Adrenal gland (tissue), 12 donors: ENCODE data around the gene CAMTA1. TPM values are rescaled to one million over a fixed set of nuclear protein-coding genes. Genes with fewer than 3 reads are reported as not detected.

Source experiments
- DNase-seq, 7 donors: peaks; one replicate each; pipeline ENCODE4 v3.0.0-alpha.2; 2019 to 2020
- H3K27ac ChIP-seq, 5 donors: fragments of 200-600 bp; sonication (generic) in 4 of 5; 1 replicate in 3 of 5; 2 replicates in 2 of 5; pipeline versions ENCODE4 v1.5.1 to v1.8.0; 2016 to 2020; ENCODE audit warnings: mild to moderate bottlenecking in 1 of 5
- H3K27me3 ChIP-seq: fragments of 200-600 bp; 2 replicates; pipeline ENCODE4 v1.8.0; 2021
- H3K36me3 ChIP-seq, 2 donors: fragments of 200-600 bp; replicated peaks in 1 of 2; 1 replicate in 1 of 2; 2 replicates in 1 of 2; pipeline versions ENCODE4 v1.5.1 to v1.8.0; 2018 to 2022
- H3K4me1 ChIP-seq, 2 donors: fragments of 200-600 bp; replicated peaks in 1 of 2; 1 replicate in 1 of 2; 2 replicates in 1 of 2; pipeline versions ENCODE4 v1.5.1 to v1.8.0; 2018 to 2021
- H3K4me3 ChIP-seq, 4 donors: fragments of 200-600 bp; sonication (generic) in 3 of 4; one replicate each; pipeline ENCODE4 v1.5.1; 2016 to 2018
- H3K9me3 ChIP-seq, 3 donors: fragments of 200-600 bp; sonication (generic) in 1 of 3; replicated peaks in 1 of 3; 1 replicate in 2 of 3; 2 replicates in 1 of 3; pipeline versions ENCODE4 v1.5.1 to v1.8.0; 2016 to 2021
- POLR2A ChIP-seq, 2 donors: fragments of 450-650 bp; IDR thresholded peaks; one replicate each; pipeline ENCODE4 v1.6.1; 2017; ENCODE audit warnings: antibody characterized with exemption in 2 of 2, mild to moderate bottlenecking in 2 of 2, moderate library complexity in 1 of 2
- WGBS, 4 donors: extraction: QIAGEN DNeasy Blood & Tissue Kit in 2 of 4; methylation state at CpG; one replicate each; pipeline versions ENCODE4 v1.1.5 to v1.1.7; 2013 to 2017; 5-methylcytosine and 5-hydroxymethylcytosine counted together
- intact Hi-C, 2 donors: fragments of 100-400 bp; cut with DNase I; formaldehyde crosslinking; loops; one replicate each; pipeline versions ENCODE4 v1.14.1 to v1.15.0; 2022 to 2023
- polyA plus RNA-seq, 3 donors: library from polyadenylated mRNA; stranded (reverse); fragments of 200-250 nt in 2 of 3; fragments of 350-450 nt in 1 of 3; fragmentation: Illumina TruSeq in 1 of 3; extraction: RNeasy Lipid Tissue Mini Kit (QIAGEN cat#74804) in 1 of 3; gene quantifications; one replicate each; pipeline ENCODE4 v1.2.3, GENCODE V29; 2013 to 2014
- total RNA-seq, 9 donors: library from RNA; depleted of rRNA in 4 of 9; stranded (reverse); fragments of >200 nt in 4 of 9; fragments of 120-200 nt in 1 of 9; fragmentation: NEBNext Ultra II Directional in 1 of 9; extraction: Animal tissue kit (Norgen Biotek cat#: 25700) in 1 of 9; gene quantifications; one replicate each; pipeline versions ENCODE4 v1.1.0 to v1.2.4, GENCODE V29; 2013 to 2023
- TF ChIP-seq, protein P1 (sequence below), 6 experiments: fragments of 450-650 bp in 4 of 6; fragments of 200-600 bp in 2 of 6; sonication (generic) in 1 of 6; IDR thresholded peaks; 1 replicate in 5 of 6; 2 replicates in 1 of 6; pipeline versions ENCODE4 v1.5.1 to v1.8.0; 2016 to 2021; ENCODE audit warnings: antibody characterized with exemption in 6 of 6, mild to moderate bottlenecking in 2 of 6, moderate library complexity in 1 of 6
- donor health status: healthy with polysubstance abuse.
- donor health status: Bipolar disorder and iron deficiency.
- donor health status: DM: yes; HTN: yes; CAD: no.
- donor health status: DM: no; HTN: no; CAD: no.
- donor health status: DM: no; HTN: no; CAD: no.
- donor health status: DM: yes; HTN: yes; CAD: no.

CAMTA1 gene
- total and polyA plus RNA-seq, 12 donors: 62.9 to 141 (median 96.9) TPM

DNA sequence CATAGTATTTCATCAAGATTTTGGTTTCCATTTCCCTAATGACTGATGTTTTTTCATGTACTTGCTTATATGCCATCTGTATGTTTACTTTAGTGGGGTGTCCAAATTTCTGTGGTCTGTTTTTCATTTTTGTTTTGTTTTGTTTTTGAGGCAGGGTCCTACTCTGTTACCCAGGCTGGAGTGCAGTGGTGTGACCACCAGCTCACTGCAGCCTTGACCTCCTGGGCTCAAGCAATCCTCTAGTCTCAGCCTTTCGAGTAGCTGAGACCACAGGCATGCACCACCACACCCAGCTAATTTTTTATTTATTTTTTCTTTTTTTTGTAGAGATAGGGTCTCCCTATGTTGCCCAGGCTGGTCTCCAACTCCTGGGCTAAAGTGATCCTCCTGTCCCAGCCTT lies 607.9 kb downstream of the CAMTA1 start:
- H3K4me1 ChIP-seq: peaks cover 7 to 14% of the 10 kb centered on the region in 2 donors
- intact Hi-C loops: no loop called here
- WGBS, 4 donors: 84 to 94% (median 90%) methylated on average over 1 of the region's 1 CpG
- no peak overlapping the region for H3K27ac ChIP-seq
- no peaks in the 10 kb centered on the region for H3K9me3 ChIP-seq
- no peaks in the 10 kb centered on the region for H3K27me3 ChIP-seq
- no peak for TF ChIP-seq POLR2A (IDR thresholded peaks at IDR 0.05)
- TF ChIP-seq, protein P1, sequence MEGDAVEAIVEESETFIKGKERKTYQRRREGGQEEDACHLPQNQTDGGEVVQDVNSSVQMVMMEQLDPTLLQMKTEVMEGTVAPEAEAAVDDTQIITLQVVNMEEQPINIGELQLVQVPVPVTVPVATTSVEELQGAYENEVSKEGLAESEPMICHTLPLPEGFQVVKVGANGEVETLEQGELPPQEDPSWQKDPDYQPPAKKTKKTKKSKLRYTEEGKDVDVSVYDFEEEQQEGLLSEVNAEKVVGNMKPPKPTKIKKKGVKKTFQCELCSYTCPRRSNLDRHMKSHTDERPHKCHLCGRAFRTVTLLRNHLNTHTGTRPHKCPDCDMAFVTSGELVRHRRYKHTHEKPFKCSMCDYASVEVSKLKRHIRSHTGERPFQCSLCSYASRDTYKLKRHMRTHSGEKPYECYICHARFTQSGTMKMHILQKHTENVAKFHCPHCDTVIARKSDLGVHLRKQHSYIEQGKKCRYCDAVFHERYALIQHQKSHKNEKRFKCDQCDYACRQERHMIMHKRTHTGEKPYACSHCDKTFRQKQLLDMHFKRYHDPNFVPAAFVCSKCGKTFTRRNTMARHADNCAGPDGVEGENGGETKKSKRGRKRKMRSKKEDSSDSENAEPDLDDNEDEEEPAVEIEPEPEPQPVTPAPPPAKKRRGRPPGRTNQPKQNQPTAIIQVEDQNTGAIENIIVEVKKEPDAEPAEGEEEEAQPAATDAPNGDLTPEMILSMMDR (IDR thresholded peaks at IDR 0.05): no peak
- H3K36me3 ChIP-seq: no peaks in the 10 kb centered on the region
- DNase-seq: no peak
- H3K4me3 ChIP-seq: no peak overlapping the region

DNA sequence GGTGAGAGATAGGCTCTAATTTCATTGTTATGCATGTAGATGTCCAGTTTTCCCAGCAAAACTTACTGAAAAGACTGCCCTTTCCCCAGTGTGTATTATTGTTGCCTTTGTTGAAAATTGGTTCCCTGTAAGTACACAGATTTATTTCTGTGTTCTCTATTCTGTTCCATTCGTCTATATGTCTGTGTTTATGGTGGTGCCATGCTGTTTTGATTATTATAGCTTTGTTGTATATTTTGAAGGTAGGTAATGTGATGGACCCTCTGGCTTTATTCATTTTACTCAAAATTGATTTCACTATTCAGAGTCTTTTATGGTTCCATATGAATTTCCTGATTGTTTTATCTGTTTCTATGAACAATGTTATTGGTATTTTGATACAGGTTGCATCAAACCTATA lies 610.0 kb downstream of the CAMTA1 start:
- no peak for TF ChIP-seq POLR2A (IDR thresholded peaks at IDR 0.05)
- TF ChIP-seq, protein P1 (IDR thresholded peaks at IDR 0.05): no peak
- no peak overlapping the region for H3K27ac ChIP-seq
- H3K4me1 ChIP-seq: no peaks in the 10 kb centered on the region
- no peaks in the 10 kb centered on the region for H3K36me3 ChIP-seq
- DNase-seq: no peak
- no peak overlapping the region for H3K4me3 ChIP-seq
- WGBS, 4 donors: 67 to 86% (median 77%) methylated on average over 1 of the region's 1 CpG
- H3K27me3 ChIP-seq: no peaks in the 10 kb centered on the region
- intact Hi-C loops: no loop called here
- no peaks in the 10 kb centered on the region for H3K9me3 ChIP-seq

- WGBS, 4 donors: 57 to 100% (median 66%) methylated on average over 1 of the region's 1 CpG
- intact Hi-C loops: no loop called here
- no peak for TF ChIP-seq POLR2A (IDR thresholded peaks at IDR 0.05)
- TF ChIP-seq, protein P1 (IDR thresholded peaks at IDR 0.05): no peak
- no peak overlapping the region for H3K4me3 ChIP-seq
- no peaks in the 10 kb centered on the region for H3K36me3 ChIP-seq
- H3K27ac ChIP-seq: no peak overlapping the region
- no peaks in the 10 kb centered on the region for H3K27me3 ChIP-seq
- H3K4me1 ChIP-seq: no peaks in the 10 kb centered on the region
- H3K9me3 ChIP-seq: no peaks in the 10 kb centered on the region
- DNase-seq: no peak
Measured at GRCh38 chr1:7398982-7399381, 613.7 kb downstream of the CAMTA1 start.

- no peak overlapping the region for H3K27ac ChIP-seq
- TF ChIP-seq, protein P1 (IDR thresholded peaks at IDR 0.05): no peak
- no peak for TF ChIP-seq POLR2A (IDR thresholded peaks at IDR 0.05)
- H3K4me1 ChIP-seq: no peaks in the 10 kb centered on the region
- intact Hi-C loops: no loop called here
- H3K27me3 ChIP-seq: no peaks in the 10 kb centered on the region
- H3K4me3 ChIP-seq: no peak overlapping the region
- DNase-seq: no peak
- WGBS, 4 donors: 89 to 97% (median 93%) methylated on average over 1 of the region's 1 CpG
- H3K9me3 ChIP-seq: no peaks in the 10 kb centered on the region
- no peaks in the 10 kb centered on the region for H3K36me3 ChIP-seq
Measured at GRCh38 chr1:7399514-7400125, 614.4 kb downstream of the CAMTA1 start.
